GM12878 (cell line): ENCODE measurements around the gene SH3YL1. TPM values are rescaled to one million over a fixed set of nuclear protein-coding genes. Genes with fewer than 3 reads are reported as not detected.

Source experiments
- ASH2L ChIP-seq: fragments of 300-600, 200-600 bp; sonication (generic); IDR thresholded peaks from 2 replicates; pipeline ENCODE4 v1.6.1; 2017; ENCODE audit warnings: low read depth, mild to moderate bottlenecking, borderline replicate concordance
- BACH1 ChIP-seq: fragments of 450-650 bp; IDR thresholded peaks from 2 replicates; pipeline ENCODE4 v1.6.1; 2017; ENCODE audit warnings: mild to moderate bottlenecking, borderline replicate concordance
- CEBPB ChIP-seq, 2 experiments: fragments of 150-350 bp in 1 of 2; IDR thresholded peaks; 2 replicates each; pipeline ENCODE4 v1.6.1; 2012 to 2014; ENCODE audit warnings: low read depth in 2 of 2, low read length in 2 of 2, borderline replicate concordance in 1 of 2, inconsistent platforms in 1 of 2
- EP300 ChIP-seq, 2 experiments: fragments of 150-350 bp in 1 of 2; IDR thresholded peaks; 2 replicates each; pipeline ENCODE4 v1.6.1; 2011 to 2012; ENCODE audit warnings: low read depth in 2 of 2, low read length in 2 of 2, borderline replicate concordance in 1 of 2, improper control_type of control experiment in 1 of 2, inconsistent platforms in 1 of 2; ENCODE audit not compliant: control insufficient read depth in 1 of 2
- MLLT1 ChIP-seq: fragments of 450-650 bp; IDR thresholded peaks from 2 replicates; pipeline ENCODE4 v1.6.1; 2016; ENCODE audit warnings: mild to moderate bottlenecking
- MXI1 ChIP-seq: fragments of 150-350 bp; IDR thresholded peaks from 2 replicates; pipeline ENCODE4 v1.6.1; 2011; ENCODE audit warnings: low read depth, mild to moderate bottlenecking, inconsistent platforms, low read length, improper control_type of control experiment
- NR2C2 ChIP-seq: IDR thresholded peaks from 2 replicates; pipeline ENCODE4 v1.6.1; 2011; ENCODE audit warnings: borderline replicate concordance, low read depth; ENCODE audit not compliant: control insufficient read depth, insufficient read length
- NRF1 ChIP-seq: conservative IDR thresholded peaks from 2 replicates; pipeline ENCODE4 v1.6.1; 2011; ENCODE audit warnings: mild to moderate bottlenecking, low read depth, low read length, improper control_type of control experiment
- PKNOX1 ChIP-seq: fragments of 450-650 bp; IDR thresholded peaks from 2 replicates; pipeline ENCODE4 v1.6.1; 2016; ENCODE audit warnings: mild to moderate bottlenecking
- STAT3 ChIP-seq: IDR thresholded peaks from 2 replicates; pipeline ENCODE4 v1.6.1; 2011; ENCODE audit warnings: low read depth, low read length, improper control_type of control experiment
- SUPT20H ChIP-seq: IDR thresholded peaks from 2 replicates; pipeline ENCODE4 v1.6.1; 2011; ENCODE audit warnings: low read depth, mild to moderate bottlenecking, low read length, moderate library complexity, borderline replicate concordance; ENCODE audit not compliant: control insufficient read depth
- polyA plus RNA-seq, 11 experiments: library from polyadenylated mRNA; depleted of rRNA in 4 of 11; unstranded in 6 of 11; stranded (reverse) in 5 of 11; fragments of >200 nt; fragmentation: Nextera tagmentation in 4 of 11; fragmentation: Illumina TruSeq in 1 of 11; extraction: Ambion mirVana in 4 of 11; extraction: Trizol in 1 of 11; gene quantifications; 1 replicate in 1 of 11; 2 replicates in 10 of 11; pipeline versions ENCODE4 v1.2.1 to v1.2.3, GENCODE V29; 2011 to 2016; ENCODE audit warnings: inconsistent platforms in 2 of 11, missing spikeins in 2 of 11, low read depth in 1 of 11
- total RNA-seq, 4 experiments: library from RNA; depleted of rRNA in 3 of 4; stranded (reverse); fragments of >200 nt in 3 of 4; fragmentation: Illumina TruSeq in 1 of 4; extraction: Trizol in 1 of 4; gene quantifications; 2 replicates each; pipeline versions ENCODE4 v1.2.1 to v1.2.3, GENCODE V29; 2013 to 2021
- TF ChIP-seq, protein P1 (sequence below): fragments of 450-650 bp; formaldehyde crosslinking; IDR thresholded peaks from 2 replicates; pipeline ENCODE4 v1.4.0; 2020; ENCODE audit warnings: mild to moderate bottlenecking, moderate library complexity
- TF ChIP-seq, protein P2 (sequence below): IDR thresholded peaks from 2 replicates; pipeline ENCODE4 v1.6.1; 2012; ENCODE audit warnings: mild to moderate bottlenecking, low read depth, low read length
- TF ChIP-seq, protein P3 (sequence below): fragments of 450-650 bp; formaldehyde crosslinking; IDR thresholded peaks from 2 replicates; pipeline ENCODE4 v1.5.0; 2022; ENCODE audit warnings: mild to moderate bottlenecking, missing genetic modification characterization

The SH3YL1 gene
- total and polyA plus RNA-seq, 10 of the 15 experiments (the other 5 are each of a cell fraction or from before 2014, with no cell fraction given), result 12.2 to 22.4 (median 17.2) TPM

DNA sequence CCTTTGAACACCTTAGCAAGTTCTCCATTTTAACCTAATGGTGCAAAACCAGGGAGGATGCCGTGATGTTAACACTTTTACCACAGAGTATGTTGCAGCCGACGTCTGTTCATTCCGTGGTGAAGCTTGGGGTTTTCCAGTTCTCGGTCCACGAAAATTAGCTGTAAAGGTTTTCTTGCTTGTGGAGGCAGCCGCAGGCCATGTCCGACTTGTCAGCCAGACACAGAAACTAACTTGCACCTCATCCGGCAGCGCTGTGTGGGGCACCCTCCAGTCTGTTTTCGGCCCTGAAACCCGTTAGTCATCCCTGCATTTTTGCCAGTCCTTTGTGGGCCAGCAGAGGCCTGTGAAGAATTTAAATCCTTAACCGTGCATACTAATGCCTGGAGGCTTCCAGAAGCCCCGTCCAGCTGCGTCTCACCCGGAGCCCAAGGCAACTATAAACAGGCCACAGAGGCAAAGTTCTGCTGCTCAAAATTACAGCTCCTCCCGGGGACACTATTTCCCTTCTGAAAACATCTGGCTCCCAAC, 70.6 kb downstream of the SH3YL1 start (continued):
- TF ChIP-seq STAT3 (no peak), ASH2L (no peak), BACH1 (0 out of 2 replicates have a peak, but pooled peaks have one; percentile 22), NR2C2 (no peak), EP300 (IDR thresholded peaks at IDR 0.05; ENCODE audit: borderline replicate concordance in 1 of 2, control insufficient read depth in 1 of 2, low read depth in 2 of 2, low read length in 2 of 2) (peak in 1 of 2 experiments; percentile 78; a peak in 1 of 4 replicates), PKNOX1 (0 out of 2 replicates have a peak, but pooled peaks have one; percentile 27), SUPT20H (no peak), MLLT1 (0 out of 2 replicates have a peak, but pooled peaks have one; percentile 31), CEBPB (IDR thresholded peaks at IDR 0.05; ENCODE audit: borderline replicate concordance in 1 of 2, low read depth in 2 of 2, low read length in 2 of 2) (no peak), MXI1 (no peak), NRF1 (no peak)
- TF ChIP-seq, protein P1, sequence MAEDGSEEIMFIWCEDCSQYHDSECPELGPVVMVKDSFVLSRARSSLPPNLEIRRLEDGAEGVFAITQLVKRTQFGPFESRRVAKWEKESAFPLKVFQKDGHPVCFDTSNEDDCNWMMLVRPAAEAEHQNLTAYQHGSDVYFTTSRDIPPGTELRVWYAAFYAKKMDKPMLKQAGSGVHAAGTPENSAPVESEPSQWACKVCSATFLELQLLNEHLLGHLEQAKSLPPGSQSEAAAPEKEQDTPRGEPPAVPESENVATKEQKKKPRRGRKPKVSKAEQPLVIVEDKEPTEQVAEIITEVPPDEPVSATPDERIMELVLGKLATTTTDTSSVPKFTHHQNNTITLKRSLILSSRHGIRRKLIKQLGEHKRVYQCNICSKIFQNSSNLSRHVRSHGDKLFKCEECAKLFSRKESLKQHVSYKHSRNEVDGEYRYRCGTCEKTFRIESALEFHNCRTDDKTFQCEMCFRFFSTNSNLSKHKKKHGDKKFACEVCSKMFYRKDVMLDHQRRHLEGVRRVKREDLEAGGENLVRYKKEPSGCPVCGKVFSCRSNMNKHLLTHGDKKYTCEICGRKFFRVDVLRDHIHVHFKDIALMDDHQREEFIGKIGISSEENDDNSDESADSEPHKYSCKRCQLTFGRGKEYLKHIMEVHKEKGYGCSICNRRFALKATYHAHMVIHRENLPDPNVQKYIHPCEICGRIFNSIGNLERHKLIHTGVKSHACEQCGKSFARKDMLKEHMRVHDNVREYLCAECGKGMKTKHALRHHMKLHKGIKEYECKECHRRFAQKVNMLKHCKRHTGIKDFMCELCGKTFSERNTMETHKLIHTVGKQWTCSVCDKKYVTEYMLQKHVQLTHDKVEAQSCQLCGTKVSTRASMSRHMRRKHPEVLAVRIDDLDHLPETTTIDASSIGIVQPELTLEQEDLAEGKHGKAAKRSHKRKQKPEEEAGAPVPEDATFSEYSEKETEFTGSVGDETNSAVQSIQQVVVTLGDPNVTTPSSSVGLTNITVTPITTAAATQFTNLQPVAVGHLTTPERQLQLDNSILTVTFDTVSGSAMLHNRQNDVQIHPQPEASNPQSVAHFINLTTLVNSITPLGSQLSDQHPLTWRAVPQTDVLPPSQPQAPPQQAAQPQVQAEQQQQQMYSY (CRISPR knock-in tag), result no peak
- TF ChIP-seq, protein P2, sequence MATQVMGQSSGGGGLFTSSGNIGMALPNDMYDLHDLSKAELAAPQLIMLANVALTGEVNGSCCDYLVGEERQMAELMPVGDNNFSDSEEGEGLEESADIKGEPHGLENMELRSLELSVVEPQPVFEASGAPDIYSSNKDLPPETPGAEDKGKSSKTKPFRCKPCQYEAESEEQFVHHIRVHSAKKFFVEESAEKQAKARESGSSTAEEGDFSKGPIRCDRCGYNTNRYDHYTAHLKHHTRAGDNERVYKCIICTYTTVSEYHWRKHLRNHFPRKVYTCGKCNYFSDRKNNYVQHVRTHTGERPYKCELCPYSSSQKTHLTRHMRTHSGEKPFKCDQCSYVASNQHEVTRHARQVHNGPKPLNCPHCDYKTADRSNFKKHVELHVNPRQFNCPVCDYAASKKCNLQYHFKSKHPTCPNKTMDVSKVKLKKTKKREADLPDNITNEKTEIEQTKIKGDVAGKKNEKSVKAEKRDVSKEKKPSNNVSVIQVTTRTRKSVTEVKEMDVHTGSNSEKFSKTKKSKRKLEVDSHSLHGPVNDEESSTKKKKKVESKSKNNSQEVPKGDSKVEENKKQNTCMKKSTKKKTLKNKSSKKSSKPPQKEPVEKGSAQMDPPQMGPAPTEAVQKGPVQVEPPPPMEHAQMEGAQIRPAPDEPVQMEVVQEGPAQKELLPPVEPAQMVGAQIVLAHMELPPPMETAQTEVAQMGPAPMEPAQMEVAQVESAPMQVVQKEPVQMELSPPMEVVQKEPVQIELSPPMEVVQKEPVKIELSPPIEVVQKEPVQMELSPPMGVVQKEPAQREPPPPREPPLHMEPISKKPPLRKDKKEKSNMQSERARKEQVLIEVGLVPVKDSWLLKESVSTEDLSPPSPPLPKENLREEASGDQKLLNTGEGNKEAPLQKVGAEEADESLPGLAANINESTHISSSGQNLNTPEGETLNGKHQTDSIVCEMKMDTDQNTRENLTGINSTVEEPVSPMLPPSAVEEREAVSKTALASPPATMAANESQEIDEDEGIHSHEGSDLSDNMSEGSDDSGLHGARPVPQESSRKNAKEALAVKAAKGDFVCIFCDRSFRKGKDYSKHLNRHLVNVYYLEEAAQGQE, result no peak
- TF ChIP-seq, protein P3, sequence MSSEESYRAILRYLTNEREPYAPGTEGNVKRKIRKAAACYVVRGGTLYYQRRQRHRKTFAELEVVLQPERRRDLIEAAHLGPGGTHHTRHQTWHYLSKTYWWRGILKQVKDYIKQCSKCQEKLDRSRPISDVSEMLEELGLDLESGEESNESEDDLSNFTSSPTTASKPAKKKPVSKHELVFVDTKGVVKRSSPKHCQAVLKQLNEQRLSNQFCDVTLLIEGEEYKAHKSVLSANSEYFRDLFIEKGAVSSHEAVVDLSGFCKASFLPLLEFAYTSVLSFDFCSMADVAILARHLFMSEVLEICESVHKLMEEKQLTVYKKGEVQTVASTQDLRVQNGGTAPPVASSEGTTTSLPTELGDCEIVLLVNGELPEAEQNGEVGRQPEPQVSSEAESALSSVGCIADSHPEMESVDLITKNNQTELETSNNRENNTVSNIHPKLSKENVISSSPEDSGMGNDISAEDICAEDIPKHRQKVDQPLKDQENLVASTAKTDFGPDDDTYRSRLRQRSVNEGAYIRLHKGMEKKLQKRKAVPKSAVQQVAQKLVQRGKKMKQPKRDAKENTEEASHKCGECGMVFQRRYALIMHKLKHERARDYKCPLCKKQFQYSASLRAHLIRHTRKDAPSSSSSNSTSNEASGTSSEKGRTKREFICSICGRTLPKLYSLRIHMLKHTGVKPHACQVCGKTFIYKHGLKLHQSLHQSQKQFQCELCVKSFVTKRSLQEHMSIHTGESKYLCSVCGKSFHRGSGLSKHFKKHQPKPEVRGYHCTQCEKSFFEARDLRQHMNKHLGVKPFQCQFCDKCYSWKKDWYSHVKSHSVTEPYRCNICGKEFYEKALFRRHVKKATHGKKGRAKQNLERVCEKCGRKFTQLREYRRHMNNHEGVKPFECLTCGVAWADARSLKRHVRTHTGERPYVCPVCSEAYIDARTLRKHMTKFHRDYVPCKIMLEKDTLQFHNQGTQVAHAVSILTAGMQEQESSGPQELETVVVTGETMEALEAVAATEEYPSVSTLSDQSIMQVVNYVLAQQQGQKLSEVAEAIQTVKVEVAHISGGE (CRISPR knock-in tag), result no peak
